ENCODE results near the gene GRM7.

GRM7 gene

GRCh38 chr3:7573330-7573729 lies 712.4 kb downstream of the GRM7 start:
- Histone ChIP-seq H3K27ac (ENCODE audit: low read length) (no peak overlapping the region), H4K20me1 (ENCODE audit: insufficient read depth, low read length) (no peaks in the 10 kb centered on the region), H3K27me3 (ENCODE audit: low read depth, low read length) (no peaks in the 10 kb centered on the region), H3K36me3 (replicated peaks; ENCODE audit: low read depth, low read length) (no peaks in the 10 kb centered on the region), H3K79me2 (ENCODE audit: low read length) (no peaks in the 10 kb centered on the region), H3K9me3 (ENCODE audit: insufficient read depth, low read length) (no peaks in the 10 kb centered on the region), H3K9ac (ENCODE audit: low read length) (no peak overlapping the region), H2AFZ (ENCODE audit: low read depth, low read length) (no peak overlapping the region), H3K4me3 (ENCODE audit: low read length) (no peak overlapping the region), H3K4me1 (ENCODE audit: low read length) (peaks cover 27% of the 10 kb centered on the region), H3K4me2 (ENCODE audit: low read length) (no peak overlapping the region)
- TF ChIP-seq EZH2phosphoT487 (IDR thresholded peaks at IDR 0.05; ENCODE audit: low read depth) (no peak), CTCF (IDR thresholded peaks at IDR 0.05; ENCODE audit: low read depth, low read length) (no peak)

GRCh38 chr3:7574435-7574834 lies 713.5 kb downstream of the GRM7 start:
- H3K79me2 ChIP-seq (ENCODE audit: low read length) = no peaks in the 10 kb centered on the region
- peaks cover 27% of the 10 kb centered on the region for H3K4me1 ChIP-seq (ENCODE audit: low read length)
- H3K27ac ChIP-seq (ENCODE audit: low read length) = no peak overlapping the region
- H3K27me3 ChIP-seq (ENCODE audit: low read depth, low read length) = no peaks in the 10 kb centered on the region
- H3K36me3 ChIP-seq (replicated peaks; ENCODE audit: low read depth, low read length) = no peaks in the 10 kb centered on the region
- no peak overlapping the region for H3K9ac ChIP-seq (ENCODE audit: low read length)
- H4K20me1 ChIP-seq (ENCODE audit: insufficient read depth, low read length) = no peaks in the 10 kb centered on the region
- H3K4me3 ChIP-seq (ENCODE audit: low read length) = no peak overlapping the region
- H3K9me3 ChIP-seq (ENCODE audit: insufficient read depth, low read length) = no peaks in the 10 kb centered on the region; the same call in 1 of the 2 replicates
- TF ChIP-seq CTCF (IDR thresholded peaks at IDR 0.05; ENCODE audit: low read depth, low read length) (no peak), EZH2phosphoT487 (IDR thresholded peaks at IDR 0.05; ENCODE audit: low read depth) (no peak)
- no peak overlapping the region for H3K4me2 ChIP-seq (ENCODE audit: low read length)
- H2AFZ ChIP-seq (ENCODE audit: low read depth, low read length) = no peak overlapping the region

GRCh38 chr3:7576071-7576470 lies 715.2 kb downstream of the GRM7 start:
- TF ChIP-seq CTCF (IDR thresholded peaks at IDR 0.05; ENCODE audit: low read depth, low read length) = no peak
- TF ChIP-seq EZH2phosphoT487 (IDR thresholded peaks at IDR 0.05; ENCODE audit: low read depth) = no peak
- H4K20me1 ChIP-seq (ENCODE audit: insufficient read depth, low read length) = no peaks in the 10 kb centered on the region
- H3K27me3 ChIP-seq (ENCODE audit: low read depth, low read length) = no peaks in the 10 kb centered on the region
- no peak overlapping the region for H3K27ac ChIP-seq (ENCODE audit: low read length)
- no peak overlapping the region for H2AFZ ChIP-seq (ENCODE audit: low read depth, low read length)
- no peak overlapping the region for H3K4me2 ChIP-seq (ENCODE audit: low read length)
- H3K36me3 ChIP-seq (replicated peaks; ENCODE audit: low read depth, low read length) = no peaks in the 10 kb centered on the region
- no peak overlapping the region for H3K9ac ChIP-seq (ENCODE audit: low read length)
- peaks cover 27% of the 10 kb centered on the region for H3K4me1 ChIP-seq (ENCODE audit: low read length)
- no peaks in the 10 kb centered on the region for H3K79me2 ChIP-seq (ENCODE audit: low read length)
- no peaks in the 10 kb centered on the region; the same call in 1 of the 2 replicates for H3K9me3 ChIP-seq (ENCODE audit: insufficient read depth, low read length)
- H3K4me3 ChIP-seq (ENCODE audit: low read length) = no peak overlapping the region

- no peak overlapping the region for H3K4me2 ChIP-seq (ENCODE audit: low read length)
- H3K9me3 ChIP-seq (ENCODE audit: insufficient read depth, low read length) = no peaks in the 10 kb centered on the region; the same call in 1 of the 2 replicates
- H2AFZ ChIP-seq (ENCODE audit: low read depth, low read length) = no peak overlapping the region
- H3K79me2 ChIP-seq (ENCODE audit: low read length) = no peaks in the 10 kb centered on the region
- H3K4me3 ChIP-seq (ENCODE audit: low read length) = no peak overlapping the region
- no peak overlapping the region for H3K9ac ChIP-seq (ENCODE audit: low read length)
- no peaks in the 10 kb centered on the region for H3K36me3 ChIP-seq (replicated peaks; ENCODE audit: low read depth, low read length)
- no peaks in the 10 kb centered on the region for H3K27me3 ChIP-seq (ENCODE audit: low read depth, low read length)
- no peaks in the 10 kb centered on the region for H4K20me1 ChIP-seq (ENCODE audit: insufficient read depth, low read length)
- H3K27ac ChIP-seq (ENCODE audit: low read length) = no peak overlapping the region
- TF ChIP-seq CTCF (IDR thresholded peaks at IDR 0.05; ENCODE audit: low read depth, low read length) (no peak), EZH2phosphoT487 (IDR thresholded peaks at IDR 0.05; ENCODE audit: low read depth) (no peak)
- peaks cover 27% of the 10 kb centered on the region for H3K4me1 ChIP-seq (ENCODE audit: low read length)
Observed at GRCh38 chr3:7576506-7576905, 715.6 kb downstream of the GRM7 start.
